Endothelial cell (in vitro differentiated cells): ENCODE measurements around the gene ADGRF5. TPM values are rescaled to one million over a fixed set of nuclear protein-coding genes. Genes with fewer than 3 reads are reported as not detected.

Experiments used
- DNase-seq: peaks from one replicate; pipeline ENCODE4 v3.0.0; 2021; ENCODE audit warnings: low spot score
- H3K27ac Mint-ChIP-seq: one replicate; pipeline ENCODE4 v1.8.0; 2021; ENCODE audit warnings: mixed read lengths, inconsistent platforms; ENCODE audit not compliant: unreplicated experiment
- H3K27me3 Mint-ChIP-seq: one replicate; pipeline ENCODE4 v1.8.0; 2021; ENCODE audit warnings: mild to moderate bottlenecking, moderate library complexity, mixed read lengths, inconsistent platforms; ENCODE audit not compliant: unreplicated experiment
- H3K36me3 Mint-ChIP-seq: one replicate; pipeline ENCODE4 v1.8.0; 2021; ENCODE audit warnings: mild to moderate bottlenecking, low read depth, mixed read lengths, inconsistent platforms; ENCODE audit not compliant: unreplicated experiment
- H3K4me1 Mint-ChIP-seq: one replicate; pipeline ENCODE4 v1.8.0; 2021; ENCODE audit warnings: mild to moderate bottlenecking, mixed read lengths, inconsistent platforms; ENCODE audit not compliant: unreplicated experiment
- H3K4me3 Mint-ChIP-seq: one replicate; pipeline ENCODE4 v1.8.0; 2021; ENCODE audit warnings: mild to moderate bottlenecking, mixed read lengths, inconsistent platforms; ENCODE audit not compliant: unreplicated experiment
- H3K9me3 Mint-ChIP-seq: one replicate; pipeline ENCODE4 v1.8.0; 2021; ENCODE audit warnings: mixed read lengths, inconsistent platforms; ENCODE audit not compliant: unreplicated experiment
- total RNA-seq: library from RNA; stranded (reverse); fragmentation: NEBNext Ultra II Directional; extraction: Animal tissue kit (Norgen Biotek cat#: 25700); gene quantifications from one replicate; pipeline ENCODE4 v1.2.1, GENCODE V29; 2021; ENCODE audit not compliant: unreplicated experiment
- TF ChIP-seq, protein P1 (sequence below): fragments of 200-600 bp; sonication (generic); IDR thresholded peaks from one replicate; pipeline ENCODE4 v1.5.0; 2021; ENCODE audit warnings: antibody characterized with exemption; ENCODE audit not compliant: unreplicated experiment

Gene ADGRF5
- total RNA-seq, 1 donor from 2014 or later: 250 TPM

DNA sequence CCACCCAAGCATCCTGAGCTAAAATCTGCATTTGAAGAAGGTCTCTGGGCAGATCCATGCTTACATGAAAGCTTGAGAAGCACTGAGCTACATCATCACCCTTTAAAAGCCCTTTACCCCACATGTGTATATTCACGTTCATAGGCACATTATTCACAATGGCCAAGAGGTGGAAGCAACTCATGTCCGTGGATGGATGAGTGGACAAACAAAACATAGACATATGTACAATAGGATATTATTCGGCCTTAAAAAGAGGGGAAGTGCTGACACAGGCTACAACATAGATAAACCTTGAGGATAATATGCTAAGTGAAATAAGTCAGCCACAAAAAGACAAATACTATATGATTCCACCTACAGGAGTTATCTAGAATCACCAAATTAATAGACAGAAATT lies 17.6 kb downstream of the ADGRF5 start:
- H3K4me1 Mint-ChIP-seq: peaks cover 54% of the 10 kb centered on the region
- no peak overlapping the region for H3K27ac Mint-ChIP-seq
- peaks cover 62% of the 10 kb centered on the region for H3K36me3 Mint-ChIP-seq
- H3K4me3 Mint-ChIP-seq: peak overlapping the region; percentile 27
- TF ChIP-seq, protein P1, sequence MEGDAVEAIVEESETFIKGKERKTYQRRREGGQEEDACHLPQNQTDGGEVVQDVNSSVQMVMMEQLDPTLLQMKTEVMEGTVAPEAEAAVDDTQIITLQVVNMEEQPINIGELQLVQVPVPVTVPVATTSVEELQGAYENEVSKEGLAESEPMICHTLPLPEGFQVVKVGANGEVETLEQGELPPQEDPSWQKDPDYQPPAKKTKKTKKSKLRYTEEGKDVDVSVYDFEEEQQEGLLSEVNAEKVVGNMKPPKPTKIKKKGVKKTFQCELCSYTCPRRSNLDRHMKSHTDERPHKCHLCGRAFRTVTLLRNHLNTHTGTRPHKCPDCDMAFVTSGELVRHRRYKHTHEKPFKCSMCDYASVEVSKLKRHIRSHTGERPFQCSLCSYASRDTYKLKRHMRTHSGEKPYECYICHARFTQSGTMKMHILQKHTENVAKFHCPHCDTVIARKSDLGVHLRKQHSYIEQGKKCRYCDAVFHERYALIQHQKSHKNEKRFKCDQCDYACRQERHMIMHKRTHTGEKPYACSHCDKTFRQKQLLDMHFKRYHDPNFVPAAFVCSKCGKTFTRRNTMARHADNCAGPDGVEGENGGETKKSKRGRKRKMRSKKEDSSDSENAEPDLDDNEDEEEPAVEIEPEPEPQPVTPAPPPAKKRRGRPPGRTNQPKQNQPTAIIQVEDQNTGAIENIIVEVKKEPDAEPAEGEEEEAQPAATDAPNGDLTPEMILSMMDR: no peak
- H3K9me3 Mint-ChIP-seq: no peaks in the 10 kb centered on the region
- H3K27me3 Mint-ChIP-seq: peaks cover 1% of the 10 kb centered on the region
- DNase-seq: no peak

DNA sequence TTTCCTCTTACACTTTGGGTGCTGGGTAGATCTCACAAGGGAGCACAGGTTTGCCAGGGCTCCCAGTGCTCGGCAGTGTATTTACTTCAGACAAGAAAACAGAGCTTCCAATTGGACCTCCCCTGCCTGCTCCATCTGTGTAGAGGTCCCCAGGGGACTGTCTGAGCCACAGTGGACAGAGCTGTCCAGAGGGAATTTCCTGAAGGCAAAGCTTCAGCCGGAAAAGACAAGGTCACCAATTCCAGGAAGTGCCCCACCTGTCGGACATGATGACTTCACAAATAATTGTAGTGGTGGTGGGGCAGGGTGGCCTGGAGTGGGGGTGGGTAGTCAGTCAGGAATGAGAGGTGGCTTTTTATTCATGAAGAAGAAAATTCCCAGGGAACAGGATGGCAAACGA lies 18.6 kb downstream of the ADGRF5 start:
- H3K4me1 Mint-ChIP-seq: peaks cover 57% of the 10 kb centered on the region
- peaks cover 72% of the 10 kb centered on the region for H3K36me3 Mint-ChIP-seq
- H3K4me3 Mint-ChIP-seq: peak overlapping the region; percentile 74
- no peaks in the 10 kb centered on the region for H3K9me3 Mint-ChIP-seq
- no peak for DNase-seq
- H3K27me3 Mint-ChIP-seq: peaks cover 1% of the 10 kb centered on the region
- H3K27ac Mint-ChIP-seq: peak overlapping the region; percentile 67
- TF ChIP-seq, protein P1: no peak

DNA sequence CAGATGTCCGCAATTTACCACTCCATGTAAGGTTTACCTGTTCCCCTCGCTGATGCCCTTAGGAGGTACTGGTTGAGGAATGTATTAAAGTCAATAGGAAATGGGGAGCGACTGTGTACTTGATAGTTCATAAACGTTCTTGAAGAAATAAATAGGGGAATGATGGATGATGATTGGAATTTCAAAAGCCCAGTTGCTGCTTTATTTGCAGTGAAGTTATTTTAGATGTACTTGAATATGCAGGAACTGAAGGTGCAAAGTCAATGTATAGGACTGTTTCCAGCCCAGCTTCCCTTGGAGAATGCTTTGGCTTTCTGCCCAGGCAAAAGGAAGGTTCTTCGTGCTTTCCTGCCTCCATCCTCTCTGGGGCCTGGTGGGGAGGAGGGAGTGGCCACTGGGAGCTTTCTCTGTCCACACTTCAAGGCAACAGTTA lies 19.8 kb downstream of the ADGRF5 start:
- TF ChIP-seq, protein P1: no peak
- Mint-ChIP-seq H3K4me3 (peak overlapping the region; percentile 44), H3K4me1 (peaks cover 63% of the 10 kb centered on the region), H3K27ac (no peak overlapping the region), H3K9me3 (no peaks in the 10 kb centered on the region), H3K36me3 (peaks cover 82% of the 10 kb centered on the region), H3K27me3 (peaks cover 3% of the 10 kb centered on the region)
- no peak for DNase-seq

DNA sequence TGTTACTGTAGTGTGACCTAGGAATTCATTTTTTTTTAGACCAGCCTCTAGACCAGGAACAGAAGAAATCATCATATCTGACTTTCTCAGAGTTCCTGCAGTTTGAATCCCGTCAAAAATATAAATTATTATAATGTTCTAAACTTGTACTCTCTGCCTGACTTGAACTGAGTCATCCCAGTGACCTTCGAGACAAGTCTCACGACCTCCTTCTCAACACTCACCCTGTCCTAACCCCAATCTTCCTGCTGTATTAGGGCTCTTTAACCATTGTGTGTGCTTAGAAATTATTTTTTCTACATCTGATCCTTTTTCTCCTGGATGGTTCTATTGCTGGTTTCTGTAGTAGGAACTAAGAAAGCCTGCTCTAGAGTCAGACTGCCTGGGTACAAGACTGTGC lies 21.5 kb downstream of the ADGRF5 start:
- H3K4me3 Mint-ChIP-seq: peak overlapping the region; percentile 33
- peaks cover 86% of the 10 kb centered on the region for H3K36me3 Mint-ChIP-seq
- H3K4me1 Mint-ChIP-seq: peaks cover 73% of the 10 kb centered on the region
- no peak overlapping the region for H3K27ac Mint-ChIP-seq
- peaks cover 5% of the 10 kb centered on the region for H3K27me3 Mint-ChIP-seq
- TF ChIP-seq, protein P1: no peak
- no peaks in the 10 kb centered on the region for H3K9me3 Mint-ChIP-seq
- no peak for DNase-seq

DNA sequence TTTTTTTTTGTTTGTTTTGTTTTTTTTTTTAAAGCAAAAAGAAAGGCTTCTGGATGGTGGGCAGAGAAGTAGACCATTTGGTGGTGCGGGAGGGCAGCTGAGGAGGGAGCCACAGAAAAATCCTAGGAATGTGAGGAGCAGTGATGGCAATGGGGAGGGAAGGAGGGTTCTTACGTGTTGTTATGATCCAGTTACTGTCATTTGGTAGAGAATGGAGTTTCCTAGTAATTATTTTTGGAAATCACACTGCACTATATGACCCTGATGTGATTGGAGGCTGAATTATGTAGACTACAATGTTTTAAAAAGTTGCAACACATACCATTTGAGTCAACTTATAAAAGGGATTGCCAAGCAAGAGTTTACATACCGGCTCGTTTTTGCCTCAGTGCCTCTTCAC lies 22.1 kb downstream of the ADGRF5 start:
- DNase-seq: no peak
- H3K36me3 Mint-ChIP-seq: peaks cover 82% of the 10 kb centered on the region
- peaks cover 73% of the 10 kb centered on the region for H3K4me1 Mint-ChIP-seq
- TF ChIP-seq, protein P1: no peak
- peak overlapping the region; percentile 38 for H3K4me3 Mint-ChIP-seq
- peaks cover 5% of the 10 kb centered on the region for H3K27me3 Mint-ChIP-seq
- no peak overlapping the region for H3K27ac Mint-ChIP-seq
- no peaks in the 10 kb centered on the region for H3K9me3 Mint-ChIP-seq
